Measurements from ENCODE around the gene SHLD1. TPM values are rescaled to one million over a fixed set of nuclear protein-coding genes. Genes with fewer than 3 reads are reported as not detected.

Gene SHLD1
- polyA plus RNA-seq, 1 donor from 2014 or later = 15.3 TPM

- H3F3A ChIP-seq (ENCODE audit: insufficient read depth, low read length, poor library complexity, severe bottlenecking) = no peaks in the 10 kb centered on the region
- no peaks in the 10 kb centered on the region for H3K9me3 ChIP-seq (ENCODE audit: low read length)
- H3K27me3 ChIP-seq (ENCODE audit: insufficient read depth, low read depth, low read length) = no peaks in the 10 kb centered on the region
- no peaks in the 10 kb centered on the region for H3K36me3 ChIP-seq (ENCODE audit: insufficient read depth, low read length)
- H3K9me2 ChIP-seq (ENCODE audit: insufficient read depth, low read length) = no peaks in the 10 kb centered on the region
- no peak overlapping the region for H3K9ac ChIP-seq (ENCODE audit: low read length)
- no peak overlapping the region for H3K4me2 ChIP-seq (ENCODE audit: low read length)
- no peak overlapping the region for H2AFZ ChIP-seq (ENCODE audit: low read depth, low read length)
- H3K4me3 ChIP-seq (ENCODE audit: low read length) = no peak overlapping the region
- H3K79me2 ChIP-seq (replicated peaks; ENCODE audit: insufficient read depth, low read length) = no peaks in the 10 kb centered on the region
- no peaks in the 10 kb centered on the region for H4K20me1 ChIP-seq (ENCODE audit: insufficient read depth)
- TF ChIP-seq EZH2 (IDR thresholded peaks at IDR 0.05; ENCODE audit: borderline replicate concordance, insufficient read depth, low read length, poor library complexity, severe bottlenecking) (no peak), POLR2AphosphoS5 (IDR thresholded peaks at IDR 0.05) (no peak), MXI1 (conservative IDR thresholded peaks at IDR 0.05; ENCODE audit: poor library complexity, severe bottlenecking) (no peak), SMC3 (conservative IDR thresholded peaks at IDR 0.05; ENCODE audit: poor library complexity) (no peak), TAF1 (IDR thresholded peaks at IDR 0.05; ENCODE audit: low read depth) (no peak), CTCF (IDR thresholded peaks at IDR 0.05; ENCODE audit: poor library complexity, severe bottlenecking) (no peak), REST (IDR thresholded peaks at IDR 0.05; ENCODE audit: borderline replicate concordance) (no peak), EP300 (conservative IDR thresholded peaks at IDR 0.05; ENCODE audit: poor library complexity, severe bottlenecking) (no peak), RAD21 (conservative IDR thresholded peaks at IDR 0.05) (no peak)
- H3K27ac ChIP-seq (ENCODE audit: low read length) = no peak overlapping the region
Observed at GRCh38 chr20:5767493-5768098, 17.4 kb downstream of the SHLD1 start.

GRCh38 chr20:5770231-5770986 is 20.2 kb downstream of the SHLD1 start:
- Histone ChIP-seq H3K4me3 (ENCODE audit: low read length) (no peak overlapping the region), H3K9me2 (ENCODE audit: insufficient read depth, low read length) (no peaks in the 10 kb centered on the region), H3K9ac (ENCODE audit: low read length) (no peak overlapping the region), H2AFZ (ENCODE audit: low read depth, low read length) (no peak overlapping the region), H3K27ac (ENCODE audit: low read length) (no peak overlapping the region), H3K79me2 (replicated peaks; ENCODE audit: insufficient read depth, low read length) (no peaks in the 10 kb centered on the region), H3F3A (ENCODE audit: insufficient read depth, low read length, poor library complexity, severe bottlenecking) (no peaks in the 10 kb centered on the region), H3K27me3 (ENCODE audit: insufficient read depth, low read depth, low read length) (no peaks in the 10 kb centered on the region), H3K4me2 (ENCODE audit: low read length) (no peak overlapping the region), H4K20me1 (ENCODE audit: insufficient read depth) (no peaks in the 10 kb centered on the region), H3K9me3 (ENCODE audit: low read length) (no peaks in the 10 kb centered on the region), H3K36me3 (ENCODE audit: insufficient read depth, low read length) (no peaks in the 10 kb centered on the region)
- TF ChIP-seq TAF1 (IDR thresholded peaks at IDR 0.05; ENCODE audit: low read depth) = no peak
